ENCODE measurements around the gene TPRG1L. TPM values are rescaled to one million over a fixed set of nuclear protein-coding genes. Genes with fewer than 3 reads are reported as not detected.

TPRG1L gene
- total RNA-seq, 1 donor from 2014 or later, result 54.0 TPM

DNA sequence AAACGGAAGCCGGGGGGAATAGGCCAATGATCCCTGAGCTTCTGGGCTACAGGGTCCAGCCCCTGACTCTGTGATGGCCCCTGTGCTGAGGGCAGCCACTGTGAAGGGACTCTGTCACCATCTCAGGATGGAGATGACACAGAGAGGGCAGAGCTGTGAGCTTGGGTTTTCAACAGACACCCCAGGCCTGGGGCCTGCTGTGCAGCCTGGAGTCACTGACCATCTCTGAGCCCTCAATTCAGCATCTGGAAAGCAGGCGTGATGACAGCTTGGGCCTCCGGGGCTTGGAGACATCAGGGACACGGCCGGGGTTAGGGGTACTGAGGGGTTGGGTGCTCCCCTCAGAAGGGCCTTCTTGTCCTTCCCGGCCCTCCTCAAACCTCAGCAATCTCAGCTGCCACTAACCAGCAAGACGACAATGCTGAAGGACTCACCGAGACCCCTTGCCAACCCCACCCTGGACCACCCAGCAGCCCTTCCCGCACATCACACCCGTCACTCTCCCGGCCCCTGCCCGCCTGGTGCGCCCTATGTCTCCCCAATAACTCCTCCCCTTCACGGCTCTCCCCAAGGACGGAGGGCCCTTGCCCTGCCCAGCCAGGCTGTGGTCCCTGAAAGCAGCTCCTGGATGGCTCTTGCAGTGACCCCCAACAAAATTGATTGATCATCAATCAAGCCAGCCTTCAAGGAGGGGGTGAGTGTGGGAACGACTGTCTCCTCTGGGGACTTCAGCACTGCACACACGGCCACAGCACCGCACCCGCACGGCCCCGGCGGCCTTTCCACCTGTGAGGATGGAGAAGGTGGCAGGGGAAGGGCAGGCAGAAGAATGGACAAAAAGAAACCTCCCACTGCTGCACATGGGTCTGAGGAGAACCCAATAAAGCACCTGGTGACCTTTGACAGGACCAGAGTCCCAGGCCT is 17.8 kb upstream of the TPRG1L start:
- peaks cover 74% of the 10 kb centered on the region for H3K27me3 ChIP-seq (ENCODE audit: low read depth)
- intact Hi-C loops (cut with micrococcal nuclease), result no loop called here
- no peaks in the 10 kb centered on the region for H3K36me3 ChIP-seq
- no peak overlapping the region for H3K4me3 ChIP-seq
- H3K27ac ChIP-seq (replicated peaks), result no peak overlapping the region
- no peak for DNase-seq
- H3K9me3 ChIP-seq (replicated peaks), result no peaks in the 10 kb centered on the region
- TF ChIP-seq, protein P1, sequence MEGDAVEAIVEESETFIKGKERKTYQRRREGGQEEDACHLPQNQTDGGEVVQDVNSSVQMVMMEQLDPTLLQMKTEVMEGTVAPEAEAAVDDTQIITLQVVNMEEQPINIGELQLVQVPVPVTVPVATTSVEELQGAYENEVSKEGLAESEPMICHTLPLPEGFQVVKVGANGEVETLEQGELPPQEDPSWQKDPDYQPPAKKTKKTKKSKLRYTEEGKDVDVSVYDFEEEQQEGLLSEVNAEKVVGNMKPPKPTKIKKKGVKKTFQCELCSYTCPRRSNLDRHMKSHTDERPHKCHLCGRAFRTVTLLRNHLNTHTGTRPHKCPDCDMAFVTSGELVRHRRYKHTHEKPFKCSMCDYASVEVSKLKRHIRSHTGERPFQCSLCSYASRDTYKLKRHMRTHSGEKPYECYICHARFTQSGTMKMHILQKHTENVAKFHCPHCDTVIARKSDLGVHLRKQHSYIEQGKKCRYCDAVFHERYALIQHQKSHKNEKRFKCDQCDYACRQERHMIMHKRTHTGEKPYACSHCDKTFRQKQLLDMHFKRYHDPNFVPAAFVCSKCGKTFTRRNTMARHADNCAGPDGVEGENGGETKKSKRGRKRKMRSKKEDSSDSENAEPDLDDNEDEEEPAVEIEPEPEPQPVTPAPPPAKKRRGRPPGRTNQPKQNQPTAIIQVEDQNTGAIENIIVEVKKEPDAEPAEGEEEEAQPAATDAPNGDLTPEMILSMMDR (IDR thresholded peaks at IDR 0.05; ENCODE audit: borderline replicate concordance), result no peak
- H3K4me1 ChIP-seq, result peaks cover 18% of the 10 kb centered on the region

DNA sequence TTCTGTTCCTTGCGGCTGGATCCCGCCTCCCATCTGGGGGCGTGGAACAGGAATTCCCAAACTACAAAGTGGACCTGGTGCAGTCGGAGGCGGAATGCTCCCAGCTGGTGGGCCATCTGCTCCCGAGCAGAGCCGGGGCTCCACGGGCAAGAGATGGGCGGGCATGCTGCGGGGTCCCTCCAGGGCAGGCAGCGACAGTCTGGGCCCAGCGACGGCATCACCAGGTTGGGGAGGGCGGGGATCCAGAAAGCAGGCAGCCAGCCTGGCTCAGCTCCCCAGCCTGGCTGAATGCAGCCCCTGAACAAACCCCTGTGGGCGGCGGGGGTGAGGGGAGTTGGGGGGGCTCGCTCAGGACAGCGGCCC is 17.1 kb upstream of the TPRG1L start:
- Histone ChIP-seq H3K27ac (replicated peaks) (no peak overlapping the region), H3K4me1 (peaks cover 18% of the 10 kb centered on the region), H3K4me3 (no peak overlapping the region), H3K27me3 (ENCODE audit: low read depth) (peaks cover 80% of the 10 kb centered on the region), H3K9me3 (replicated peaks) (no peaks in the 10 kb centered on the region), H3K36me3 (no peaks in the 10 kb centered on the region)
- TF ChIP-seq, protein P1 (IDR thresholded peaks at IDR 0.05; ENCODE audit: borderline replicate concordance), result no peak
- intact Hi-C loops (cut with micrococcal nuclease), result no loop called here
- no peak for DNase-seq

DNA sequence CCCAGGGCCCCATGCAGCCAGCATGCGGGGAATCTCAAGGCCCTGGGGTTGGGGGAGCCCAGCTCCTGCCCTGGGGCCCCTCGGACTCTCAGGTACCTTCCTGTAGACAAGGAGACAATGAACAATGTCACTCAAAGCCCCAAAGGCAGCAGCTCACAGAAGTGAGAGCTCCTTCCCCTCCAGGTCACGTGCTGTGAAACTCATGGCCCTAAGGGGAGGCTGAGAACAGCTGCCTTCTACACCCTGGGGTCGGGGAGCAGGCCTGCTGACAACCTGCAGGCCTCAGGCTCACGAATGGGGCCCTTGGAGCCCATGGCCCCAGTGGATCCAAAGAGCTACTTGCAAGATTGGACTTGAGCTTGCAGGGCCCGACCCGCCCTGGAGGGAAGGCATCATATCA is 16.7 kb upstream of the TPRG1L start:
- TF ChIP-seq, protein P1 (IDR thresholded peaks at IDR 0.05; ENCODE audit: borderline replicate concordance), result no peak
- Histone ChIP-seq H3K27me3 (ENCODE audit: low read depth) (peaks cover 85% of the 10 kb centered on the region), H3K4me1 (peaks cover 18% of the 10 kb centered on the region), H3K27ac (replicated peaks) (no peak overlapping the region), H3K4me3 (no peak overlapping the region), H3K36me3 (no peaks in the 10 kb centered on the region), H3K9me3 (replicated peaks) (no peaks in the 10 kb centered on the region)
- DNase-seq, result no peak
- intact Hi-C loops (cut with micrococcal nuclease), result no loop called here

DNA sequence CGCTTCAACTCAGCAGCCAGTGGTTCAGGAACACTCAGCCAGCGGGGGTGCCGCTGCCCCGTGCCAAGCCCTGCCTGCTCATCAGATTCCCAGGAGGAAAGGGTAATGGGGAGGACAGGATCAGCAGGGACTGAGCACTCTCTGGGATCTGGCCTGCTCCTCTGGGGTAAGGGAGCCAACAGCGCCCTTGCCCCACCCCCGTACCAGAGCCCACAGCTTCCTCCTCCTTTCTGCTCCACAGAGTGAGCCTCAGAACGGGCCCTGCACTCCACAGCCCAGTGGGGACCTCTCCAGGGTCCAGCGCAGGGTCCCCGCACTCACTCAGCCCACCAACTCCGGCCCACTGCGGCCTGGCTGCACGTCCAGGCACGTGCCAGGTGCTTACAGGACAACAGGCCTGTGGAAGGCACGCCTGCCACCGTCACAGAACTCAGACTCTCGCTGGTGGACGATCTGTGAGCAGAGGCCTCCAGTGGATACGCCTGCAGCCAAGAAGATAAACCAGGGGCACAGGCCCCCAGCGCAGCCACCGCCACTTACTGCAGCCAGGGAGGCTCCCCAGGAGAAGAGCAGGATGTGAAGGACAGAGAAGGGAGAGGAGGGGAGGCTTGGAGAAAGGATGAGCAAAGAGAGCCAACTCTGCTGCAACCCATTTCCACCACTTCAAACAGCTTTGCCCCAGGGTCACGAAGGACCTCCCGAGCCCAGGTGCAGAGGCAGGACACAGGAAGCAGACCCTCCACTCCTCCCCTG is 15.6 kb upstream of the TPRG1L start:
- no peak for DNase-seq
- intact Hi-C loops (cut with micrococcal nuclease), result no loop called here

More for the DNA sequence above, 15.6 kb upstream of the TPRG1L start:
- H3K4me1 ChIP-seq, result peaks cover 18% of the 10 kb centered on the region
- no peak overlapping the region for H3K4me3 ChIP-seq
- H3K36me3 ChIP-seq, result no peaks in the 10 kb centered on the region
- H3K9me3 ChIP-seq (replicated peaks), result no peaks in the 10 kb centered on the region
- peaks cover 92% of the 10 kb centered on the region for H3K27me3 ChIP-seq (ENCODE audit: low read depth)
- TF ChIP-seq, protein P1 (IDR thresholded peaks at IDR 0.05; ENCODE audit: borderline replicate concordance), result no peak
- no peak overlapping the region for H3K27ac ChIP-seq (replicated peaks)
